ENCODE data around the gene MYOG.

MYOG gene

DNA sequence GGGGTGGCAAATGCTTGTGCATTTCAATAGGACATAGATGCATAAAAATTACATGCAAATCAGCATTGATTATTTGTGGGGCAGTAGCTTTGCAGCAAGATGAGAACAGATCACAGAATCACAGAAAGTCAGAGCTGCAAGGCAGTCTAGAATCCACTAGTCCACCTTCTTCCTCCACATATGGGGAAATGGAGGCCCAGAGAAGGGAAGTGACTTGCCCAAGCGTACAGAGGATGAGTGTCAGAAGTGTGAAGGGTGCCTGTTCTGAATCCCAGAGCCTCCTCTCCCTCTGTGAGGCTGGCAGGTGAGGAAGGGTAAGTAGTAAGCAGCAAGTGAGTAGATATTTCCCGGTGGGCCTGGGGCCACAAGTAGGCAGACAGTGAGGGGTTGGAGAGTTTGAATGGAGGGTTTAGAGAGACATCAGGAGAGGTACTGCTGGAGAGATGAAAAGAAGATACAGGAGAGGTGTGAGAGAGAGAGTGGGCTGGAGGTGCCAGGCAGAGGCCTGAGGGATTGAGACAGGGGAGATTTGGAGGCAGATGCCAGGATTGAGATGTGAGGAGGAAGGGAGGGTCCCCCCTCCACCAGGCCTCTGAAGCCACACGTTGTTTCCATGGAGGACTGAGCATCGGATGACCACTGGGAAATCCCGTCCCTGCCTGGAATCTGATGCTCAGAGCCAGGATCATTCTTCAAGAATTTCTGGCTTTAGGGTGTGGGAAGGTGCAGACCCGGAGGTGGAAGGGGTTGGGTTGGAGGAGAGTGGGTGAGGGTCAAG is 4.8 kb upstream of the MYOG start:
- no peak for DNase-seq (ENCODE audit: low read depth)

DNA sequence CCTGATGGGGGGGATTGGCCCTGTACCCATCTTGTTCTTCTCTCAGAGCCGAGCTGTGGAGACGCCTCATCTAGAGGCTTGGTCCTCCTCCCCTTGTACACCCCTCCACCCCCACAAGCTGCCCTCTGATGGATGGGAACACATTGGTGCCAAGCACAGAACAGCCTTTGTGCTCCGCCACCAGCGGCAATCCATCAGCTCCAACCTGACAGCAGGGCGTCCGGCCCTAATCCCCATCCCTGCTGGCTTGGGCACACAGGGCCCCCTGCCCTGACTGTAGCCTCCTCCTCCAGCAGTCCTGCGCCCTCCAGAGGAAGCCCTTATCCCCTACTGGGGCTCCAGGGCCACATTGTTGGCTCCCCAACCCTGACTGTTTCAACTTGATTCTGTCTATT is 3.8 kb upstream of the MYOG start:
- no peak for DNase-seq (ENCODE audit: low read depth)

DNA sequence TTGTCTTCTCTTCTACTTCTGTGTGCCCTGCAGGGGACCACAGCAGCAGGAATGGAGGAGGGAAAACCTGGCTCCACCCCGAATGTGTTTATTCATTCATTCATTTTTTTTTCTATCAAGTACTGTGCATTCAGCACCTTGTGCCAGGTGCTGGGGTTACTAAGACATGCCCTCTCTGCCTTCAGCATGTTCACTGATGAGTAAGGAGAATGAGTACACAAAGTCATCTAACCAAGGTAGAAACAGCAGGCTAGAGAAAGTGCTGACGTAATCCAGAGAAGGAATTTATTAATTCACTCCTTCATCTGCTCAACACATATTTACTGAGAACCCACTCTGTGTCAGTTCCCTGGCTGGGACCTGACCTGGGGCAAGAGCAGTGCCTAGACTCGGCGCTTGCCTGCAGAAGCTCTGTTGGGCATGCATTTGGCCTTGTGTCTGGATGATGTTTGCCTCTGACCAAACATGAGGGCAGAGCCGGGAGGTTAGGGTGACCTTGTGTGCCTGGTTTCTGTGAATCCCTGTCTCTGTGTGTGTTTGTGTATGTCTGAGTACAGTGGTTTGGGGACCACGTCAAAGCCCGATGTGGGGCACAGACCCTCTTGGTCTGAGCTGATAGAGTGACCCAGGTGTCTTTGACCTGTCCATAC is 3.3 kb upstream of the MYOG start:
- no peak for DNase-seq (ENCODE audit: low read depth)

DNA sequence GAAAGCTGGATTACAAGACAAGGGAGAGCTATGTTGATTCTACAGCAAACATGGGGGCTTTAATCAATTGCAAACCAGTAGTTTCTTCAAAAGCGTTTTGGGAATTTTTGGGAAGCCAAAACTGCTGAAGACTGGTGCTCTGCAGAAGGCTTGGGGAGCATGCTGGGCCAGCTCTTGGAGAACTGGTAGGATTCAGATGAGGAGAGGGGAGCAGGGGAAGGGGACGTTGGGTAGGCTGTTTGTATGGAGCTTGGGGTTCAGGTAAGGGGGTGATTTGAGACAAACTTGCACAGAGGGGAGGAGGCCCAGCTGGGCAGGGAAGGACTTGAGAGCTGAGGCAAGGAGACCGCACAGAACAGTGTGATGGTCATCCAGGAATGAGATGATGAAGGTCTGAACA is 2.6 kb upstream of the MYOG start:
- DNase-seq (ENCODE audit: low read depth): no peak

DNA sequence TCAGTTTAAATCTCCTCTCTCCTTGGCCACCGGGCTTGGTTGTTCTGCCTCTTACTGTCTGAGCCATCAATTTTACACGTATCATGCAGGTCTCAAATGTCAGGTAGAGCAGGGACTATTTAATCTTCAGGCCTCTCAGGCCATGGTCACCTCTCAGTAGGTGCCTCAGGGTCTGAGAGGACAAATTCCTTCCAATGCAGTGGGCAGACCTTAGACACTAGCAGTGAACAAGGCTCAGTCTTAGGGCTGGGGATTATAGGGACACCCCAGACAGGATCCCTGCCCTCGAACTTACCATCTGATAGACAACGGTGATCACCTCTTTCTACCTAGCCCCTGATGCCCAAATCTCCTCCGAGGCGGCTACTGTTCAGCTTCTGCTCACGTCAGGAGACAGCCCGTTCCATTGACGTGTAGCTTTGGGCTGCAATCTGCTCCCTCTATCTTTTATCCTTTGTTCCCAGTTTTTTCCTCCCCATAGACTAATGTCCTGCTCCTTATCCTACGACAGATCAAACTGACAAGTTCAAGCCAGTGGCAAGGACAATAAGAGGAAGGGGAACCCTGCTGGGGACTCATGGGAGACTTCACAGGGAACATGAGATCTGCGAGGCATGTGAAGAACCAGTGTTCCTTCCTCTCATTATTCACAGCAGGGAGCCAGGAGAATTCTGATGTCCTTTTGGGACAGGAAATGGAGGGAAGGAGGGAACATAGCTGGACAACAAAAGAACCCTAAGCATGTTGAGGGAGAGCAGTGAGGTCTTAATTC is 1.4 kb upstream of the MYOG start:
- DNase-seq (ENCODE audit: low read depth): no peak

DNA sequence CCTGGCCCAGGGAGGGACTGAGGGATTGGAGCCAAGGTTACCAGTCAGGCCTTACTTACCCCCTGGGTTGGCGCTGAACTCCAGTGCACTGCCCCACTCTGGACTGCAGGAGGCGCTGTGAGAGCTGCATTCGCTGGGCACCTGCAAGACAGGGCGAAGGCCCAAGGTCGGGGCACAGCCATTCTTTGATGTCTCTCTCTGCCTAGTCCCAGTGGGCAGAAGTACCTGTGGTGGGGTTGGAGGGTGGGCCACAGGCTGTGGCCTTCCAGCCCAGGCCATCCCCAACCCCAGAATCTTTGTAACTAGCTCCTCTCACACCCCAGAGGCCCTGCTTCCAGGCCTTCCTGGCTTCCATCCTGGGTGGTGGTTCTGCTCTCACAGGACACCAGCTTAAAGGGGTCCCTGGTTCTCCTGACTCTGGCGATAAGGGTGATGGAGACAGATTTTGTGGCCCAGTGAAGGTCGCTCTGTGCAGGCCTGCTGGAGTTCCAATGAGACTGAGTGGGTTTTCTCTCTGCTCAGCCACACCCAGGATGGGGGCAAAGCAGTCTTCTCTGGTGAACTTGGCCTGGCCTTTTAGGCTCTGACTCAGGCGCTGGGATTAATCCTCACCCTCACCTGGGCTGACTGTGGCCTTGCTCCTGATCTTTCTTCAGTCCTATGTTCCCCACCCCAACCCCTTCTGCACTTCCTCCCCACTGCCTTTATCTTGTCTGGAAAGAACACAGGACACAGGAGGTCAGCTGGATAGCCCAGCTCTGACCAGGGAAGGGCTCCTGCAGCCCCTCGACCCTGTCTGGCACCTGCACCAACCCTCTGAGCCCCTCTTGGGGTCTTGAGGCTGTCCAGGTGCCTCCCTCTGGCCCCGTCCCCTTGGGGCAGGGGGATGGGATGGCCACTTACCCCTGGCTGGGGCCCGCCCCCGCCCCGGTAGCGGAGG is 954 bp downstream of the MYOG start:
- DNase-seq (ENCODE audit: low read depth): no peak

DNA sequence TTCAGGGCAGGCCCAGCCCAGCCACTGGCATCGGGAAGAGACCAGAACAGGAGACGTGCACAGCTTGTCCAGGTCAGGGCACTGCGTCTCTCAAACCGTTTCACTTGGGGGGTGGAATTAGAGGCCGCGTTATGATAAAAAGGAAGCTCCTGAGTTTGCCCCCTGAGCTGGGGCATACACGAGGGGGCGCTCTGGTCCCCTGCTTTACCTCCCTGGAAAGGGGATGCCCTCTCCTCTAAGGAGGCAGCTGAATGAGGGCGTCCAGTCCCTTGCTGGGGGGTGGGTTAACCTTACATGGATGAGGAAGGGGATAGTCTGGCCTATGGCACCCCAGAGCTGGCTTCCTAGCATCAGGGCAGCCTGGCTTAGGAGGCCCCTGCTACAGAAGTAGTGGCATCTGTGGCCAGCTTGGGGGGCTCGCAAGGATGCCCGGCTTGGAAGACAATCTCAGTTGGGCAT is 2.3 kb downstream of the MYOG start:
- DNase-seq (ENCODE audit: low read depth): no peak

DNA sequence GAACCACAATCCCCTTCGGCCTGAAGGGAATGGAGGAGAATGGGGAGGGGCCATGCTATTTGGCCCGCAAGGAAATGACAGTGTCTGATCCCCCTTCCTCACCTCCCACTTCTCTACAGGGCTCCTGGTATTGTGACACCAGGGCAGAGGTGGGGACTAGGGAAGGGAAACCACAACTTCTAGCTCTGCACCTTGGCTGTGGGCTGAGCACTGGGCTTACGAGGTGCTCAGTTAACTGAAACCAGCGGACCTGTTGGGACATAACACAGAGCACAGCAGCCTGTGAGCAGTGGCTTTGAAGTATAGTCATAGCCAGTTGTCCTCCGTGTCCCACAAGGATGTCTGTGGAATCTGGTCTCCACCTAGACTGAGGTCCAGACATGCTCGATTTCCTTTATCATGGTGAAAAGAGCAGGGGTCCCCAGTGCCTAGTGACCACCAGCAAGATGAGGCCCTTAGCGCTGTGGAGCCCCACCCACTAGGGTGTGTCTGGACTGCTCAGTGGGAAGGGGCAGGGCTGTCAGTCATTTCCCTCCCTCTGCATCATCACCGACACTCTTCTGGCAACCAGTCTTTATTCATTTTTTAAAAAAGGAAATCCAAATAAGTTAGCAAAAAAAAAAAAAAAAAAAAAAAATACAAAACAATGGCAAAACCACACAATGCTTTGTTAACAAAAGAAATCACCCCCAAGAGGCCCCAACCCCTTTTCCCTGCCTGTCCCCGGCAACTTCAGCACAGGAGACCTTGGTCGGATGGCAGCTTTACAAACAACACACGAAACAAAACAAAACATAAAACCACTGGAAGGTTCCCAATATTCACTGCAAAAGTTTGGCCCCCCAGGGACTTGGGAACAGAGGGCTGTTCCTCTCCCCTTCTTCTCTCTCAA is 3.0 kb downstream of the MYOG start:
- DNase-seq (ENCODE audit: low read depth): no peak

DNA sequence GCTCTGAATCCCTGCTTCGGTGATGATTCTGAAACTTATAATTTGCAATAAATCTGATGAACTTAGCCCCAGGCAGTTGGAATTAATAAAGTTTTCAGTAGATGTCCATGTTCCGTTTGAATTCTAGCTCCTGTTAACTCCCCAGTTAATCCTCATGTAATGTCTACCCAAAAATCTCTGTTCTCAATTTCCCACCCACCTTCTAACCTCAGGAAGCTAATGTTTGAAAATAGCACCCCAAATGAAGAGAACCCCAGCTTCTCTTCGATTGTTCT is 3.6 kb downstream of the MYOG start:
- no peak for DNase-seq (ENCODE audit: low read depth)

DNA sequence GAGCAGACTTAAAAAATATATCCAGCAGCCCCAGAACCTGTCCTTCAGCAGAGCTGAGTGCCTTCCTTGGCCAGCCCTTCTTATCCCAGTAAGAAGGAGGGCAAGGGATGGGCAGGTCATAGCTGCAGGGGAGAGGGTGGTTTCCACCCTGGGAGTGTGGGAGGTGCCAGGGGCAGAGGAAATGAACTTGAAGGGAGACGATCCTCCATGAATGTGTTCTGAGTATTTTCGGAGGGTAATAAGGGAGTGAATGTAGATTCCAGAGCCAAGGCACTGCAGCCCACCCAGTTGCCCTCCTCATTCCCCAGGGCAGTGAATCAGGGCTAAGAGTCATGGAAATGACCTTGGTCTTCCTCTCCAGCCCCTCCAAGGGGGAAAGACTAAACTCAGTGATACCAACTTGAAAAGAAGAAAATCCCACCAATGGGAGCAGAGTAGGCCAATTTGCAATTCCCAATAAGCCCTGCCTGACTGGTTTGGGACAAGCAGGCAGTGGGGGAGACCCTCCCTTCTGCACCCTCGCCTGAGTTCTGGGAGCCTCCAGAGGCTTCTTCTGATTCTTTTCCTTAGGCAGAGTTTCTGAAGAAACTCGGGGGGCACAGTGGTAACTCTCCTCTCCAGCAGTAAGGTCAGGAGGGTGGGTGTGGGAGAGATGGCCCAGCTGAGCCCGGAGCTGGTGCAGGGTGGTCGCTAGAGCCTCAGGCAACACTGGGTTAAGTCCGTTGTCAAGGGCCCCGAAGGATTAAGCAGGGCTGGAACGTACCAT is 4.2 kb downstream of the MYOG start:
- DNase-seq (ENCODE audit: low read depth): no peak

DNA sequence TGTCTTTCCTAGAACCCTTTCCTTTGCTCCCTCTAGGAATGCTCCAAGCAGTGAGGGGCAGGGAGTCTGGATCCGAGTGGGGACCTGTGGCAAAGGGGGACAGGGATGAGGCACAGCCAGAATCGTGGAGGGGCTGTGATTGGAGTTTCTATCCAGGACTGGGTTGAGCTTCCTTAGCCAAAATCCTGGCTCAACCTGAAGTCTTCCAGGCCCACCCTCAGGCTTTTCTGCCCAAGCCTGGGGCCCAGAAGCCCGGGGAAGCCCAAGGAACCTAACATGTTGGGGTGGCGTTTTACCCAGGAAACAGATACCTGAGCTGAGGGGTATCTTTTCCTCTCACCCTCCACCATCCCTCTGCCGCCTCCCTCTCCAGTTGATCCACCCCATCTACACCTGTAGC is 5.4 kb downstream of the MYOG start:
- DNase-seq (ENCODE audit: low read depth): no peak

DNA sequence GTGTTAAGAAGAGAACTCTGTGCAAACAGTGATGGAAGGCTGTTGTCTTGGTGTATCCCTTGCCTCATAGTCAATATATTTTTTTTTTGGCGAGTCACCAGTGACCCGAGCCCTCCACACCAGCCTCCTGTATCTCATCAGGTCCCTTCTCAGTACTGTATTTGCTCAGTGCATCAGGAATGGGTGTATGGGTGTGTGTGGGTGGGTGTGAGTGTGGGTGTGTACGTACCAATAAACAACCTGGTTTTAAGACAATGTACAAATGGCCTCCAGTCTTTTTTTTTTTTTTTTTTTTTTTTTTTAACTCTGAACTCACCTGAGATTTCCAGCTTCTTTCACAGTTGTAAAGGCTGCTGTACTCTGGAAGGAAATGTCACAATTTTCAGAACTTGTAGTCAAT is 7.3 kb downstream of the MYOG start:
- no peak for DNase-seq (ENCODE audit: low read depth)

DNA sequence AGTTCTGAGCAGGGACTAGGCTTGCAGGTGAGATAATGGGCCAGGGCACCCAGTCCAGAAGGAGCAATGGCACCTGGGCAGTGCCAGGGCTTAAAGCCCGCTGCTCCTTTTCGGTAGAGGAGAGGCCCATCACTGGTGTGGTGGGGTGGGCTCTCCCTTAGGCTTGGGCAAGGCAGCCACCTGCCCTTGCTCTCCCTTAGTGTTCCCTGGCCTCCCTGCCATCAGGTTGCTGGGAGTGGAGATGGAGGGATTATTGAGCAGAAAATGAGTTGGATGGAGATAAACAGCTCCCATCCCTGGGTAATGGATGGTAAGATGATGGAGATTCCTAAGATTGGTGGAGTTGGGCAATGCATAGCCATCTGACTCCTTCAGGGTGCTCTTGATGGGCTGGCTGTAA is 7.9 kb downstream of the MYOG start:
- no peak for DNase-seq (ENCODE audit: low read depth)

DNA sequence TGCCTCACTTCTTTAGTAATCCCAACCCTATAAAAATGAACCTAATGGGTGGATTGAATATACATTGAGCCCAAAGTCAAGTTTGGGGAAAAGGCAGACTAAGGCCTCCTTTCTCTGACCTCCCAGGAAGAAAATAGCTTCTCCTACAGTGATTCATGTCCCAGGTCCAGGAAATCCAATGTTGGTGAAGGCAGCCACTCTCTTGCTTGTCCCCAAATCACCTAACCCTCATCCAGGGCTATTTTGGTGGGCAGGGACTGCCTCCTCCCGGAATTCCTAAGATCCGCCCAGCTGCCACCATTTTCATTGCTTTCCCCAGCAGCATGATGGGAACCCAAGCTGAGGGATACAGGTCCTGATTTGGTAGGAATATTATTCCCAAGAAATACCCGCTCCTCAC is 8.4 kb downstream of the MYOG start:
- no peak for DNase-seq (ENCODE audit: low read depth)

DNA sequence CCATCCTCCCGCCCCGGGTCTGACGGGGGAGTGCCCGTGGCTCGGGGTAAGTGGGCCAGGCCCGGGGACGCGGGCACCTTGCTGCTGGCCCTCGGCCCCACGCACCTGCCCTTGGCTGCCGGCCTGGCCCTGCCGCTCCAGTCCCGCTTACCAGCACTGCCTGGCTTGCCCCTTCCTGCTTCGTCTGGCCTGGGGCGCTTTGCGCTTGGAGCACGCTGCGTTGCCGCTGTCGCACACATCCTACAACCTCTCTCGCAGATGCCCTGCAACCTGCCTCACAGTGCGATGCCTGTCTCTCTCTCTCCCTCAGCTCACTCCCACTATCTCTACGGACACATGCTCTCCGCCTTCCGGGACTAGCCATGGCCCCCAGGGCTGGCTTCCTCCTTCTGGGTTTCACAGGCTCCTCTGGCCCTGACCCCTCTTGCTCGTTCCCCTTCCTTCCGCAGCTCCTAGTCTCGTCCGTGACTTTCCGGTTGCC is 9.7 kb downstream of the MYOG start:
- DNase-seq (ENCODE audit: low read depth): no peak

DNA sequence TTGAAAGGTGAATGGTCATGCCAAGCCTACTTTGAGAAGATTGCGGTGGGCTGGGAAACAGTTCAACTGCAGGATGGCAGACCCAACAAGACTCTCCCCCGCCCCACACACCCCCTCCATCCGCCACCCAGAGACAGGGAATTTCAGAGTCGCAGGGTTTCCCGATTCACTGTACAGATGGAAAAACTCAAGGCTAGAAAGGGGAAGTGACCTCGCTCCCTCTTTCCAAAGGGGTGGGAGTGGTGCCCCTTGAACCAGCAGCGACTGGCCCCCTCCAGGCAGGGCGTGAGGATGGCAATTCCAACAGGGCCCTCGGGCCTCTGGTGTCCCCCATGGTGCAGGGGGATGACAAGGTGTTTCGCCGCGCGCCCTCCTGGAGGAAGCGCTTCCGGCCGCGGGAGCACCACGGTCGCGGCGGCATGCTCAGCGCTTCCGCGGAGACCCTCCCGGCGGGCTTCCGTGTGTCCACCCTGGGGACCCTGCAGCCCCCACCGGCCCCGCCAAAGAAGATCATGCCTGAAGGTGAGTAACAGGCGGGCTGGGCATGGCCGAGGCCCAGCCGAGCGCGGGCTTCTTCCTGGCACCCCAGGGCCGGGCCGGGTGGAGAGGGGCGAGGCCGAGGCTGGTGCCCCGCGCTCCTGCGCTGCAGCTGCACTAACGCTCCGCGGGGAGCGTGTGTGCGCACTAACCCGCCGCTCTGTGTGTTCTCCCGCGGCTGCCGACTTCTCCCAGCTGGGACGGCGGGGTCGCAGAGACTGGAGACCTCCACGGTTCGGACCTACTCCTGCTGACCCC is 10.4 kb downstream of the MYOG start:
- no peak for DNase-seq (ENCODE audit: low read depth)

DNA sequence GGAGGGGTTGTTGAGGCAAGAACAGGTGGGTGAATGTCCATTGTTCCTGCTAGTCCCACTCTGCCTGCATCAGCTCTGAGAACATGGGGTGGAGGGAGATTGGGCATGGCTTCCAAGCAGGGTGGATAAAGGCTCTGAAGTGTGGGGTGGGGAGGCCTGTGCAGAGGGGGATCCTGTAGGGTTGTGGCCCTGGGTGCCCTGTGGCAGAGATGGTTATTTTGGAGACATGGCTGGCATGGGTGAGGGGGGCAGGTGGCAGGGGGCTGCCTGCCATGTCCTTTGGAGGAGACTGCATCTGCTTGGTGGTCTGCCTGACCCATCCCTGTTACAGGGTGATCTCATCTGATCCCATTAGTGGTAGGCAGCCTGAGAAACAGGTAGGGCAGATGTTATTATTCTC is 11.2 kb downstream of the MYOG start:
- no peak for DNase-seq (ENCODE audit: low read depth)

DNA sequence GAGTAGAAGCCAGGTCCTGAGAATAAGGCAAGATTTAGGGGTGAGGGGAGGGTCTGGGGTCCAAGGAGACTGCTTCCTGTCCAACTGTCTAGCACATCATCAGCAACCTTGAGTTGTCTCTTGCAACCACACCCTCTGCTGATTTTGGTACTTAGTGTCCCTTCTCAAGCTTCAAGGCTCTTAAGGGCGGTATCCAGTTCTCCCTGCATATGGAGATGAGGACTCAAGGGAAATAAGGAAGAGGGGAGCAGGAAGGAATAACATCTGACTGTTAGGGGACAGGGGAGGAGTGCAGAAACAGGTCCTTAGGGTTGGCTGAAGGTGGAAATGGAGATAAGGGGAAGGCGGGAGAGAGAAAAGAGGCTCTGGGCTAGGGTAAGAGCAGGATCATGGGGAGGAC is 12.3 kb downstream of the MYOG start:
- DNase-seq (ENCODE audit: low read depth): no peak

DNA sequence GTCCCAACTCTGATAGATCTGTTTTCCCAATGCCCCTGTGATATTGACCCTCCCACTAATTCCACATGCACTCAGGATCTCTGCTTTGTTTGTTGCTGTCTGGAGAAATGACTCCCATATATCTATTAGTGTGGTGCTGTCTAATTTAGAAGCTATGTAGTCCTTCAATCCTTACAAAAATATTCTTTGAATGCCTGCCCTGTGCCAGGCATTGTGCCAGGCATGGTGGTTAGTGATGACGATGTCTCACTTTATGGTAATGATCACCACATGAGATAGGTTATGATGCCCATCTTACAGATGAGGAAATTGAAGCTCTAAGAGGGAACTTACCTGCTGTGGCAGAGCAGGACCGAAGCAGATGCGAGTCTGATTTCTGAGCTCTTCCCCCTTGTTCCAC is 12.9 kb downstream of the MYOG start:
- DNase-seq (ENCODE audit: low read depth): no peak
